Lower leg skin (tissue), 3 donors: ENCODE results near the gene COL4A6.

Experiments
- POLR2A ChIP-seq, 2 donors: fragments of 450-650 bp; IDR thresholded peaks; one replicate each; pipeline ENCODE4 v1.6.1; 2016 to 2017; ENCODE audit warnings: antibody characterized with exemption in 2 of 2, mild to moderate bottlenecking in 1 of 2, moderate library complexity in 1 of 2
- TF ChIP-seq, protein P1 (sequence below), 3 donors: fragments of 450-650 bp; IDR thresholded peaks; one replicate each; pipeline ENCODE4 v1.5.1; 2016; ENCODE audit warnings: antibody characterized with exemption in 3 of 3, mild to moderate bottlenecking in 3 of 3, moderate library complexity in 2 of 3

- TF ChIP-seq, protein P1, sequence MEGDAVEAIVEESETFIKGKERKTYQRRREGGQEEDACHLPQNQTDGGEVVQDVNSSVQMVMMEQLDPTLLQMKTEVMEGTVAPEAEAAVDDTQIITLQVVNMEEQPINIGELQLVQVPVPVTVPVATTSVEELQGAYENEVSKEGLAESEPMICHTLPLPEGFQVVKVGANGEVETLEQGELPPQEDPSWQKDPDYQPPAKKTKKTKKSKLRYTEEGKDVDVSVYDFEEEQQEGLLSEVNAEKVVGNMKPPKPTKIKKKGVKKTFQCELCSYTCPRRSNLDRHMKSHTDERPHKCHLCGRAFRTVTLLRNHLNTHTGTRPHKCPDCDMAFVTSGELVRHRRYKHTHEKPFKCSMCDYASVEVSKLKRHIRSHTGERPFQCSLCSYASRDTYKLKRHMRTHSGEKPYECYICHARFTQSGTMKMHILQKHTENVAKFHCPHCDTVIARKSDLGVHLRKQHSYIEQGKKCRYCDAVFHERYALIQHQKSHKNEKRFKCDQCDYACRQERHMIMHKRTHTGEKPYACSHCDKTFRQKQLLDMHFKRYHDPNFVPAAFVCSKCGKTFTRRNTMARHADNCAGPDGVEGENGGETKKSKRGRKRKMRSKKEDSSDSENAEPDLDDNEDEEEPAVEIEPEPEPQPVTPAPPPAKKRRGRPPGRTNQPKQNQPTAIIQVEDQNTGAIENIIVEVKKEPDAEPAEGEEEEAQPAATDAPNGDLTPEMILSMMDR (IDR thresholded peaks at IDR 0.05) = no peak
- TF ChIP-seq POLR2A (IDR thresholded peaks at IDR 0.05) = no peak
Measured at GRCh38 chrX:108341947-108342346, 96.3 kb downstream of the COL4A6 start.
